GM21528 (cell line): ENCODE results near the gene GRID2.
A peak's percentile ranks its signal among the peaks of the same experiment; 100 is the strongest.
"Not testable (repeated sequence)": the region's sequence is repeated elsewhere in the genome, so short reads cannot be mapped to it uniquely, and the experiment has no call there.

Source experiments
- ATAC-seq: cut with Tn5 transposase; IDR thresholded peaks from one replicate; pipeline ENCODE4 v1.9.1; 2021; ENCODE audit warnings: mild to moderate bottlenecking, moderate library complexity; ENCODE audit not compliant: unreplicated experiment, low FRiP score

GRID2 gene

GRCh38 chr4:92305148-92305877 is 1.5 kb downstream of the GRID2 start:
- ATAC-seq = no peak

GRCh38 chr4:92305878-92306520 is 2.2 kb downstream of the GRID2 start:
- ATAC-seq = no peak

DNA sequence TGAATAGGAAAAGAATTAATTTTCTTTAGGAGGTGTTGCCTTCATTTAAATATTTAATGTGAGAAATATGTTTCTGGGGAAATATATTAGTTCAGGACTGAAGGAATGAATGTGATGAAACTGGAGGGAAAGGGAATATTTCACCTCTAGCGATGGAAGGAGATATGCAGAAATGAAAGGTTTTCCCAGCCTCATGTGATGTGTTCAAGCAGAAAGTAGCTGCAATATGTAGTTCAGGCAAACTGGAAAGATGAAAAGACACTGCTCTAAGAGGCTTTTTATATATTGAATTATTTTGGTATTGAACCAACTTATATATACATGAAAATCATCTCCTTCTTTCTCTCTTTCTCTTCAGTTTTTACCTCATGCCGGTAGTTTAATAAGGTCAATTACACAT is 3.4 kb downstream of the GRID2 start:
- no peak for ATAC-seq

GRCh38 chr4:92307866-92308265 is 4.1 kb downstream of the GRID2 start:
- no peak for ATAC-seq

- no peak for ATAC-seq
Observed at GRCh38 chr4:92317047-92317446, 13.3 kb downstream of the GRID2 start.

GRCh38 chr4:92328095-92328494 is 24.3 kb downstream of the GRID2 start:
- ATAC-seq = no peak

DNA sequence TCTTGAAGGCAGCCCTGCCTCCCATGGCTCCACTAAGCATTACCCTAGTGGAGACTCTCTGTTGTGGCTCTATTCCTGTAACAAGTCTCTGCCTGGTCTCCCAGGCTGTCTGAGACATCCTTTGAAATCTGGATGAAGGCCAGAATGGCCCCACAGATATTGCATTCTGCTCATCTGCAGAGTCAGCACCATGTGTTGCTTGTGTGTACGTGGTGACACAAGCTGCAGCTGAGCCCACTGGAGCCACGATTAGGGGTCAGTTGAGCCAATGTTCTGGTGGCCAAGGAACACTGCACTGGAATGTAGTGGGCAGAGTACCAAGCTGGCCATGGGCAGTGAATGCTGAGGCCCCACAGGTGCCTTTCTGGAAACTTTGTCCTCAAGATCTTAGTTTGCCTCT is 29.2 kb downstream of the GRID2 start:
- no peak for ATAC-seq

DNA sequence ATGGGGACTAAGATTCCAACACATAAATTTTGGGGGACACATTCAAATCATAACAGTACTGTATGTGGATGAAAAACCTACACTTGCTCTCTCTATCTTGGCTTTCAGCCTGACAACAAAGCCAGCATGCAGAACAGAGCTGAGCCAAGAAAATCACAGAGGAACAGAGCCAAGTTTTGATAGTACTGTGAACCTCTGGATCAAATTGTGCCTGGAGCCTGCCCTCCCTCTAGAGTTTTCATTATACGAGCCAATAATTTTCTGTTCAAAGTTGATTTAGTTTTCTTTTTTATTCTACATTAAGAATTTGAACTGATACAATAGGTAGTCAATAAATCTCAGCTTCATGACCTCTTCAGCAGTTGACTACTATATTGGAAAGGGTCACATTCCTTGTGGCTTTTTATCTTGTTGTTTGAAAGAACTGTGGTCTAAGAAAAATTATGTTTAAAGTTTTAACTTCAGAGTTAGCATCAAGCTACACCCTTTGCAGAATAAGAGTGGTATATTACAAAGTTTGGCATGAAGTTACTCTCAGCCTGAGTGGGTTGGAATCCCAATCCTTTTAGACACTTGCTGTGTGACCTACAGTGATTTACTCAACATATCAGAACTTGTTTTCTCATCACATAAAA is 31.1 kb downstream of the GRID2 start:
- ATAC-seq = no peak

DNA sequence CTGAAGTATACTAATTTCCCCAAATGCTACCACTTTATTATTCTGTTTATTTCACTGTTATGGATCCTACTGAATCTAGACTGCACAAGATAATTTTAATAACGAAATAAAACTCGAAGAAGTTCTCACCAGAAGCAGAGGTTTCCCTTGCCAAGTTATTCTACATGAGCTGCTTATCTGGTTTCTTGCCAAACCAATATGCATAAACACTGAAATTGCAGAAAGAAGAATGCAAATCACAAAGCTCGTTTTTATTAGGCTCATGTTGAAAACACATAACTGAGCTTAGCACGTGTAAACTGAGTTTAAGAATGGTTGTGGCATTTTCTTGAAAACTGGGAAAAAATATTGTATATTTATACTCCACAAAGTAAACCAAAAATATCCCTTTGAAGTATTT is 35.9 kb downstream of the GRID2 start:
- ATAC-seq = no peak

GRCh38 chr4:92344216-92344615 is 40.5 kb downstream of the GRID2 start:
- ATAC-seq = no peak

DNA sequence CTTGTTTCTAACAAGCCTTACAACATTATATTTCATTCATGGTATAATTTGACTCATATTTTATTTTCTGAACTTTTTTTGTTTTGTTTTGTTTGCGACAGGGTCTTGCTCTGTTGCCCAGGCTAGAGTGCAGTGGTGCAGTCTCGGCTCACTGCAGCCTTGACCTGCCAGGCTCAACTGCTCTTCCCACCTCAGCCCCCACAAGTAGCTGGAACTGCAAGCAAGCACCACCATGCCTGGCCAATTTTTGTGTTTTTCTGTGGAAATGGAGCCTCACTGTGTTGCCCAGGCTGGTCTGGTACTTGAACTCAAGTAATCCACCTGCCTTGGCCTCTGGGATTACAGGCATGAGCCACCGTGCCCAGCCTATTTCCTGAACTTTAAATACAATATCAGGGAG is 42.5 kb downstream of the GRID2 start:
- ATAC-seq = no peak

DNA sequence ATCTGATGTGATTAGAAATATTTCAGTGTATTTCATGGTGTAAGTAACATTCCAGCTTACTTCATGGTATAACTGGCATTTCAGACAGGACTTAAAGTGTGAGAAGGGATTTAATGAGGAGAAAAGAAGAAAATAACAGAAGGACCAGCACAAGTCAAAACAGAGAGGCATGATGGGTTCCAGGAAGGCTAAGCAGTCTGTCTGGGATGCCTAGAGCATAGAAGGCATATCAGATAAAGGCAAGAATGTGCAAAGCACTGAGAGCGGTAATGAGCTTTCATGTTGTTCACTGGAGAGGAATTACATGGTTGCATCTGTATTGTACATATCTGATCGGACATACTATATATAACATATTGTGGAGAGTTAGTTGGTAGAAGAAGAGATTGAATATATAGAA is 54.2 kb downstream of the GRID2 start:
- no peak for ATAC-seq

DNA sequence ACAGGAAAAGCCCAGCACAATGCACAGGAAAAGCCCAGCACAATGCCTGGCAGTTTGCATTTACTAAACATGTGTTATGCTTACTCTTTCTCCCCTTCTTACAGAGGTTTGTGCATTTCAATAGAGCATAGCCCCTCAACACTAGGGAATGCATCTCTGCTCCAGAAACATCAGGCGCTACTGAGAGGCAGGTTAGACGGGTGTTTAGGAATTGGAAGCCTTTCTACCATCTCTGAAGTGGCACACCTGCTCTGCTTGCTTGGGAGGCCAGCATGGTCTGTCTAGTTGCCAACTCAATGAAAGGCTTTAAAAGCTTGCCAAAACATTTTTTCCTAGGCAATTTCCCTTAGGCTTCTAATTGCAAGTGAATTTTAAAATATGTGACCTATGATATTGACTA is 55.7 kb downstream of the GRID2 start:
- ATAC-seq = no peak

DNA sequence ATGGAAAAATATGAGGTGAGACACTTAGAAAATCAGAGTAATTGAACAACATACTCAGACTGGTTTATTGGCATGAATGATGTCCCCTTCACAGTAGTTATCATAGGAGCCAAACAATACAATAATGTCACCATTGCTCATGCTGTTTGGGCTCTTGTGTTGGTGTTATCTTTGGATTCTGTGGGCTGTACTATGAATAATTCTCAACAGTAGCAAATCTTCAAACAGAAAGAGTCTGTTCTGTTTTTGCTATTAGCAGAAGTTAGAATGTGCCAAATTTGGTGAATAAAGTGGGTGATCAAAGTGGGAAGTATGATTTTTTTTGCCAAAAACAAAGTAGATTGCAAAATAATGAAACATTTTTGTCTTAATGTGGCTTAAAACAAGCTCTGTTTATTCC is 58.3 kb downstream of the GRID2 start:
- no peak for ATAC-seq

- no peak for ATAC-seq
Observed at GRCh38 chr4:92368653-92369052, 64.9 kb downstream of the GRID2 start.

DNA sequence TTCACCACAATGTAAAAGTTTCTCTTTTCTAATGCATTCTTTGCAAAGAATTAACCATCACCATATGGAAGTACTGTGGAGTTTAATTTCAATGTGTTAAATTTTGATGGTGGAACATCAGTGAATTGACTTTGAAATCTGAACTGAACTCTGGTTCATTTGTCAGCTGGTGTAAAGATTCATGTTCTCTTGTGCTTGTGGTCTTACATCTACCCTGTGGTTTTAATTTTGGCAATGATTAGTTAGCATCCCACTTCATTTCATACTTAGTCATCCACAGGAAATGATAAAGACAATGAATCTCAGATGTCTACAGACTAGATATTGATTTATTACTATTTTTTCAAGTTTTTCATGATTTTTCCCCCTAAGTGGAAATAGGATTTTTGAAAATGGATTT is 77.8 kb downstream of the GRID2 start:
- no peak for ATAC-seq

GRCh38 chr4:92382128-92382527 is 78.4 kb downstream of the GRID2 start:
- ATAC-seq = no peak

DNA sequence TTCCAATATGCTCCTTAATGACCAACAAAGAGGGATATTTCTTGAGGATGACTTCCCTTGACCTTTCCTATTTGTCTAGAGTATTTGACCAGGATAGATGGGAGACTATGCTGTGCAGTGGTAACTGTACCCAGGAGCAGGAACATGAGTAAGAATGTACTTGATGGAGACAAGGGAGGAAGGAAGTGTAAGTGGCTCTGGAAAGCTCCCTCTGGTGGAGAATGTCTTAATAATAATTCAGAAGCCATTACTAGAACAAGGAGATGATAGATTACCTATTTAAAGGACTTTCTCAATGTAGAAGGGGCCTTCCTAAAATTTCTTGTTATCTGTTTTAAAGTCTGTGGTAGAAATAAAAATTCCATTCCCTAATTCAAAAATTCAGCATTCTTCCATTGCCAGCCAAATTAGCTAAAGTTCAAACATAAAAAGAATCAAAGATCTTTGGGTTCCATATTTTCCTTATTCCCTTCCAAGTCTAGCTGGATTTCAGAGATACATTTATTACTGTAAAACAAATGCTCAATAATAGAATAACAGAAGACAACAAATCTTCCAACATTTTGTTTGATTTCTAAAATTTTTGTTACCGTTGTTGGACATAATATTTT is 83.8 kb downstream of the GRID2 start:
- peak; percentile 74 for ATAC-seq

GRCh38 chr4:92399032-92399431 is 95.3 kb downstream of the GRID2 start:
- no peak for ATAC-seq

DNA sequence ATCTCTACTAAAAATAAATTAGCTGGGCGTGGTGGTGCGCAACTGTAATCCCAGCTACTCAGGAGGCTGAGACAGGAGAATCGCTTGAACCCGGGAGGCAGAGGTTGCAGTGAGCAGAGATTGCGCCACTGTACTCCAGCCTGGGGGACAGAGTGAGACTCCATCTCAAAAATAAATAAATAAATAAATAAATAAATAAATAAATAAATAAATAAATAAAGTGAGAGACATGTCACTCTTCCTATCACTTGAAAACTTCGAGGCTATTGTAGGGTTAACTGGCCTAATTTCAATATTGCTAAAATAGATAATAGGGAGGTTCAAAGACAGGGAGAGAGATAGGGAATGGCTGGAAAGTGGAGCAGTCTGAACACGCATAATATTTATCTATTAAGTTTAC is 99.8 kb downstream of the GRID2 start:
- ATAC-seq = not testable (repeated sequence)

DNA sequence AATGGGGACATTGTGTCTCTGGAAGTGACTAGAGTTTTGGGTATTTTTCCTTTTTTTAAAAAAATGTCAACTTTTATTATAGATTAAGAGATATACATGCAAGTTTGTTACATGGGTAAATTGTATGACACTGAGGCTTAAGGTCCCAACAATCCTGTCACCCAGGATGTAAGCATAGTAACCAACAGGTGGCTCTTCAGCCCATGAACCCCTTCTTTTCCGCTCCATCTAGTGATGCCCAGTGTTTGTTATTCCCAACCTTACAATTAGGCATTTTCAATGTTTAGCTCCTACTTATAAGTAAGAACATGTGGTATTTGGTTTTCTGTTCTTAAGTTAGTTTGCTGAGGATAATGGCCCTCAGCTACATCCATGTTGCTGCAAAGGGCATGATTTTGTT is 102.7 kb downstream of the GRID2 start:
- no peak for ATAC-seq

DNA sequence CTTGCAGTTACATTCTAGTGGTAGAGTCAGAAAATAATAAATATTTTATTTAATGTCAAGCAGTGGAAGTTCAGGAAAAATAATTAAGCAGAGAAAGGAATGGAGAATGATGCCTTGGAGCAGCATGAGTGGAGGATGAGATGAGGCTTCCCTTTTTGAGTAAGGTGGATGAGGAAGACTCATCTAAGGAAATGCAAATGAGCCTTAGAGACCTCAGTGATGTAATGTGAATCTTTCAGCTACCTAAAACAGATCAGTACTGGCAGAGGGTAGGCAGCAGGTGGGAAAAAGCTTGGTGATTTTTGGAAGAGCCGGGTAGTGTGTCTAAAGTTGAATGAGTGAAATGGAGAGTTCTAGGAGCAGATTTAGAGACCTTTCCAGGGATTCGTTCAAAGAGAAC is 118.2 kb downstream of the GRID2 start:
- ATAC-seq = peak; percentile 68
